GM15510 (cell line): Measurements from ENCODE around the gene KLC3.

Experiments used
- POLR2A ChIP-seq: IDR thresholded peaks from 3 replicates; pipeline ENCODE4 v1.6.1; 2011; ENCODE audit warnings: borderline replicate concordance; ENCODE audit not compliant: insufficient read length; ENCODE audit errors: extremely low read depth

The KLC3 gene

DNA sequence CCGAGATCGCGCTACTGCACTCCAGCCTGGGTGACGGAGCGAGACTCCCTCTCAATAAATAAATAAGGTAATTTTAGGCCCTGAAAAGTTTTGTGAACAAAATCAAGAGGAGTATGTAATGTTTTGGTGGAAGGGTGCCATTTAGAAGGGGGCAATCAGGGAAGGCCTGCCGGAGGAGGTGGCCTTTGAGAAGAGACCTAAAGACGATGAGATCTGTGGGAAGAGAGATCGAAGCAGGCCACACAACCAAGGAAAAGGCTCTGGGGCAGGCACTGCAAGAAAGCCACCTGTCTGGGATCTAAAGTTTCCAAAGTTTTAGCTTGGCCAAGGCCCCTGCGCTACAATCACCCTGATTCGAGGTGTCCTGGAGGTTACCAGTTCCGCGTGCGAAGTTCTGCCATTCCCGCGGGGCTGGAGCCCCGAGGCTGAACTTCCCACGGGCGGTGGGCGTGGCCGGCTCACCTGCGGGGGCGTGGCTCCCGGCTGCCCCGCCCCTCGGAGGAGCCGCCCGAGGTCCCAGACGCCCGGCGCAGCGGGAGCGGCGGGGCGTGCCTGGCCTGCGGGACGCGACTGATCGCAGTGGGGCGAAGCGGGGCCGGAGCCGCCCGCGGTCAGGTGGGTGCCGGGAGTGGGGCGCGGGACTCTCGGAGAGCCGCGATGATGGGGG, at the start of gene KLC3:
Gene KLC3, plus strand, starts transcription at position 519 of the 667 bp plus-strand sequence. CDS start 4,792 bp downstream, outside the sequence.
- TF ChIP-seq POLR2A: no peak

DNA sequence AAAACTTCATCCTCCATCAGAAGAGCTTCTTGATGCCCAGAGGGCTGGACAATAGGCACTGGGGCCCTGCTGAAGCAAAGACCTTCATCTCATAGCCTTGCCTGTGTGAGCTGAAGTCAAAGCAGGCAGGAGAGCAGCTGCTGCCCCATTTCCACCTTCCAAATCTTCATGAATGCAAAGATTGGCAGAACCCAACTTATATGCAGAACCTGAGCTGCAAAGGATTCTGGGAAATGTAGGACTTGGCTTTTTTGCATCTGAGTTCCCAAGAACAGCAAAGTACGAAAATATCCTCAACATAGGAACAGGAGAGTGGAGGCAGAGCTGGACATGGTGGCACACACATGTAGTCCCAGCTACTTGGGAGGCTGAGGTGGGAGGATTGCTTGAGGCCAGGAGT, 48.7 kb upstream of the KLC3 start:
- no peak for TF ChIP-seq POLR2A

DNA sequence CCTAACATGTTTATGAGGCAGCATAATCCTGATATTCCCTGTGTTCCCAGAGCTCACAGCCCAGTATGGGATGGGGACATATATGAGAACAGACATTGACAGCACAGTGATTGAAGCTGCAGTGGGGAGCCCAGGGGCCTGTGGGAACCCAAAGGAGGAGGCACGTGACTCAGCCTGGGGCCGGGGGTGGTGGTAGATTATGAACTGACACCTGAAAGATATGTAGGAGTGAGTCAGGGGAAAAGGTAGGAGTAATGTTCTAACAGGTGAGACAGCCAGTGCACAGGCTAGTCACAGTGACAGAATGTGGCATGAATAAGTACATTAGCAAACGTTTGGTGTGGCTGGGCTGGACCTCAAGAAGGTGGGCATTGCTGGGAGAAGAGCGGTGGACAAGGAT, 46.9 kb upstream of the KLC3 start:
- no peak for TF ChIP-seq POLR2A

DNA sequence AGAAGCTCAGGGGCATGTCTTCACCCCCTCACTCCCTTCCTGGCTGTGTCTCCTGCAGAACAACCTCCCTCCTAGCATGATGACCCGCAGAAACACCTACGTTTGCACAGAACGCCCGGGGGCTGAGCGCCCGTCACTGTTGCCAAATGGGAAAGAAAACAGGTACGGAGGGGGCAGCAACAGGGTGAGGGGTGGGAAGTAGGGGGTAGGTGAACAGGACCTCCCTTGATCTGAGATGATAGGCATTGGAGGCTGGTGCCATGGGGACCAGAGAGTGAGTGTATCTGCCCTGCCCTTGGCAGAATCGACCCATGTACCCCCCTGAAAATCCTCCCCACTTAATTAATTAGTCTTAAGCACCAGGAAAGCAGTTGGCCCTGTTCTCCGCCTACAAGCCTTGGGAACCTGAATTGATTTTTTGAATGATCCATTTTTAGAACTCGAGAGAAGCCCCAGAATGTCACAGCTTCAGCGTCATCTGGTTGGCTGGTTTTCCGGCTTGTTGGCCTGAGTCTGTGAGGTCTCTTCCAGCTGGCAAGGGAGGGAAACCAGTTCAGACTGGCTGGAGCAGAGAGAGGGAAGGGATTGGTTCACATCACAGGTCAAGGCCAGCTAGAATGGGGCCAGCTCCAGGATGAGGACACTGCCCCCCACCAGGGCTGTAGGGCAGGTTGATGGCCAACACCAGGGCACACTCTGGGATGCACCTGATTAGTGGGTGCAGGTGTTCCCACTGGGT, 46.1 kb upstream of the KLC3 start:
- no peak for TF ChIP-seq POLR2A

DNA sequence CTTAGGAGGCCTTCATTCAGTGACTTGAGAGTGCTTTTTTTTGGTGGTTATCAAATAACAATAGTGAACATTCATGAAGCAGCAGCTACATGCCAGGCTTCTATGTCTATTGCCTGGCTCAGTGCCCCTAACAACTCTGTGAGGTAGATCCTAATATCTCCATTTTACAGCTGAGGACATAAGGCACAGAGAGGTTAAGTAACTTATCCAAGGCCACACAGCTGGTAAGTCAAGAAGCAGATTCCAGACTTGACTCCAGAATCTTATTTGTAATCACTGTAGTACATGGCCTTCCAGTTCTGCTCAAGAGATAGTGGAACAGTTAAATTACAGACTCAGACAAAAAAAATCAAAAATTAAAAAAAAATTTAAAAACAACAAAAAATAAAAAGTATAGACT, 44.7 kb upstream of the KLC3 start:
- no peak for TF ChIP-seq POLR2A

DNA sequence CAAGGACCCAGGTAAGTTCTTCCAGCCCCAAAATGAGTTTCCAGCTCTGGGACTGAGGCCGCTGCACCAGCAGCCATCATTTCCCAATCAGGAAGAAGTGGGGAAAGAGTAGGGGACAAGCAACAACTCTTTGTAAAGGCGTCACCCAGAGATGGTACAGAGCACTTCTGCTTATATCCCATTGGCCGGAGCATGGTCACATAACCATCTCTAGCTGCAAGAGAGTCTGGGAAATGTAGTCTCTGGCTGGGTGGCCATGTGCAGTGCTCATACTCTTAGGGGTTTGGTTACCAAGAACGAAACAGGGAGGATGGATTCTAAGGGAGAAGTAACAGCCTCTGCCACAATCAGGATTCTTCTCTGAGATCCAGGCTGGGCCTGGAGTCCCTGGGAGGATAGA, 44.2 kb upstream of the KLC3 start:
- no peak for TF ChIP-seq POLR2A

DNA sequence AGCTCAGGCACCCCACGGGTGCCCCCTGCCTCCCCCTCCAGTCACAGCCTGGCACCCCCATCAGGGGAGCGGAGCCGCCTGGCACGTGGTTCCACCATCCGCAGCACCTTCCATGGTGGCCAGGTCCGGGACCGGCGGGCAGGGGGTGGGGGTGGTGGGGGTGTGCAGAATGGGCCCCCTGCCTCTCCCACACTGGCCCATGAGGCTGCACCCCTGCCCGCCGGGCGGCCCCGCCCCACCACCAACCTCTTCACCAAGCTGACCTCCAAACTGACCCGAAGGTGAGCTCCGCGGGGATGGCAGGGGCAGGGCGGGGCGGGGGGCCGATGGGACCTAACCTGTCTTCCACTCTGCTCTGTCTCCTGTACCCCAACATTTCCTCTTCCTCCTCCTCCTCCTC, 42.9 kb upstream of the KLC3 start:
- TF ChIP-seq POLR2A: no peak

DNA sequence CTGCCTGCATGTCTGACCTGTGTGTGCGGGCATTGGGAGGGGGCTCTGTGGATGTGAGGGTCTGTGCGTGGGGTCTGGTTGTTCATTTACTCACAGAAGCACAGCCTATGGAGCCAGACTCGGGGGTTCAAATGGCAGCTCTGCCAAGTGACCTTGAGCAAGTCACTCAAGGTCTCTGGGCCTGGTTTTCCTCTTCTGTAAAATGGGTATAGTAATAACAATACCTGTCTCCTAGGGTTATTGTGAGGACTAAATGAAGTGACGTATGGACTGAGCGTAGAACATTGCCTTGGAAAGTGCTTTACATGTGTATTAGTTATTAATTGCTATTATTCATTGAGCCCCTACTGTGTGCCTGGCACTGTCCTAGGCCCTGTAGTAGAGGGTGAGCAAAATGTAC, 42.3 kb upstream of the KLC3 start:
- TF ChIP-seq POLR2A: no peak

DNA sequence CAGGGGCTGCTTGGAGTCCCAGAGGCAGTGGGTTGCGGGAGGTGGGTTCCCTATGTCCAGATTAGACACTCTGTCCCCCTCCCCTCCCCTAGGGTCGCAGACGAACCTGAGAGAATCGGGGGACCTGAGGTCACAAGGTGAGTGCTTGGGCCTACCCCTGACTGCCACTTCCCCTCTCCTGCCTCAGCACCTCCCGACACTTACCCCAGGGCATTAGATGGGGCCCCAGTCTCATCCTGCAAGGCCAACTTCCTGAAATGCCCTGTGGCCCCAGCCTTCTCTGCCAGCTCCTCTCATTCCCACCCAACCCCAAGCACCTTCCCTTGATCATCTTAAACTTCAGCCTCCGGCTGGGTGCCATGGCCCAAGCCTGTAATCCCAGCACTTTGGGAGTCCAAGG, 40.8 kb upstream of the KLC3 start:
- TF ChIP-seq POLR2A: no peak

DNA sequence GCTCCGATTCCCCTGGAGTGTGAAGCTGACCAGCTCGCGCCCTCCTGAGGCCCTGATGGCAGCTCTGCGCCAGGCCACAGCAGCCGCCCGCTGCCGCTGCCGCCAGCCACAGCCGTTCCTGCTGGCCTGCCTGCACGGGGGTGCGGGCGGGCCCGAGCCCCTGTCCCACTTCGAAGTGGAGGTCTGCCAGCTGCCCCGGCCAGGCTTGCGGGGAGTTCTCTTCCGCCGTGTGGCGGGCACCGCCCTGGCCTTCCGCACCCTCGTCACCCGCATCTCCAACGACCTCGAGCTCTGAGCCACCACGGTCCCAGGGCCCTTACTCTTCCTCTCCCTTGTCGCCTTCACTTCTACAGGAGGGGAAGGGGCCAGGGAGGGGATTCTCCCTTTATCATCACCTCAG, 38.1 kb upstream of the KLC3 start:
- no peak for TF ChIP-seq POLR2A

DNA sequence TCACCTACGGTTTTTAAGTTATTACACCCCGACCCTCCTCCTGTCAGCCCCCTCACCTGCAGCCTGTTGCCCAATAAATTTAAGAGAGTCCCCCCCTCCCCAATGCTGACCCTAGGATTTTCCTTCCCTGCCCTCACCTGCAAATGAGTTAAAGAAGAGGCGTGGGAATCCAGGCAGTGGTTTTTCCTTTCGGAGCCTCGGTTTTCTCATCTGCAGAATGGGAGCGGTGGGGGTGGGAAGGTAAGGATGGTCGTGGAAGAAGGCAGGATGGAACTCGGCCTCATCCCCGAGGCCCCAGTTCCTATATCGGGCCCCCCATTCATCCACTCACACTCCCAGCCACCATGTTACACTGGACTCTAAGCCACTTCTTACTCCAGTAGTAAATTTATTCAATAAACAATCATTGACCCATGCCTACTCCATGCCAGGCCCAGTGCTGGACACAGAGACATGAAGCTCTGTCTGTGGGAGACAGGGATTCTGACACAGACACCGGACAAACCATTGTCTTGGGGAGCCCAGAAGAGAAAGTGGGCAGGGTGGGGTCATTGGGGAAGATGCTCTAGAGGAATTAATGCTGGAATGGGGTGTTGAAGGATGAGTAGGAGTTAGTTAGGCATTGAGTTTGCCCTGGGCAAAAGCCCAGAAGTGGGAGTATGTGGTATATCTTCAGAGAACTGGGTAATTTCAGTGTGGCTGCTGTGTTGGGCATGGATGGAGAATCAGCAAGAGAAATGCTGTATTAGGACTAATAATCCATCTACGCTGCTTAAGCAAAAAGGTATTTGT, 37.1 kb upstream of the KLC3 start:
- TF ChIP-seq POLR2A: no peak

DNA sequence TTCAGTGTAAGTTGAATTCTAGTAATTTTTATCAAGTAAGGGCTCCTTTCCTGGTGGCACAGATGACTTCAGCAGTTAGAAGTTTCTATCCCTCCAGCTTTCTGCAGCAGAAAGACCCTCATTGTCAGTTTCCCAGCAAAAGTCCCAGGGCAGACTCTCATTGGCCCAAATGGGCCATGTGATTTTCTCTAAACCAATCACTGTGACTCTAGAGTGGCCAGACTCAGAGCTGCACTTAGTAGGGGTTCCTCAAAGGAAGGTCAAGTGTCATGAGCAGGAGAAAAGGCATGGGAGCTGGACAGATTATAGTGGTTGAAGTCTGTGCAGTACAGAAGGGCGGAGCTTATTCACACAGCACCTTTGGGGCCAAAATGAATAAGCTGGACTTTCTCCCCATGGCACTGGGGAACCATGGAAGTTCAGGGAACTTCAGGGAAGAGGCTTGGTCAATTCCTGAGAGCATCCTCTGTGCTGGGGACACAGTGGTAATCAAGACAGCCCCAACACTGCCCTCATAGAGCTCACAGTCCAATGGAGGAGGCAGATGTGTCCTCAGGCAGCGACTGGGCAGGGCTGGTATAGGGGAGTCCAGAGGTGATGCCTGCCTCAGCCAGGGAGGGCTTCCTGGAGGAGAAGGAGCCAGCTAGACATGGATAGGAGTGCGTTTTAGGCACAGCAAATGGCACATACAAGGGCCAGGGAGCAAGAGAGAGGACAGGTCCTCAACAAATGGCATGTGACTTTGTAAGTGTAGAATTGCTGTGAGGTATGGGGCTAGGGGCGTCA, 36.2 kb upstream of the KLC3 start:
- no peak for TF ChIP-seq POLR2A

DNA sequence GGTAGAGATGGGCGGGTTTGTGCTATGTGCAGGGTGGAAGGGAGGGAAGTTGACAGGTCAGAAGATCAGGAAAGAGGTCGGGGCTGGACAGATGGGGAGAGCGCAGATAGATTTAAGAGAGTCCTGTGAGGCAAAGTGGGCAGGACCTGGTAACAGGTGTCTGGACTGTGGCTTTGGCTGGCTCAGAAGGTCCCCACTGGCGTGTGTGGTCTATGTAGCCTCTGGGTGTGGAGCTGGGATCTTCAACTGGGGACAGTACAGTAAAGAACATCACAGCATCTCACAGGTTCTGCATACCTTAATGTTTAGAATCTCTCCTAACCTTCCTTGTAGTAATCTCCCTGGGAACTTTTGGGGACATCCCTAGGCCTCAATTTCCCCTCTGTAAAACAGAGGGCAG, 35.5 kb upstream of the KLC3 start:
- no peak for TF ChIP-seq POLR2A

DNA sequence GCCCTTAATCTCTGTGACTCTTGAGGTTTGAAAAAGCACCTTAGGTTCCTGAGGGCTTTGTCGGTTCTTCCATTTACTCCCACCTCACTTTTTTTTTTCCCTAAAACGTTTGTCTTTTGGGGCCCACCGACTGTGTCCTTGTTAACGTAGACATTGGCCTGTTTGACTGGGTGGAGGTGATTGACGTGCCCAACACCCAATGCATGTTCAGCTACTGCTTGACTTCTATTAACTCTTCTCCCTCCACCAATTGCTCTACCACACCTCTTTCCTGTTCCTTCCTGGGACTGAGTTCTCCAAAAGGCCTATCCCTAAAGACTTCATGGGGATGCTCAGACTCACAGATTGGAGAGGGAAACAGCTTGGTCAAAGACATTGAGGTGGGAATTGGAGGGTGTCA, 35.1 kb upstream of the KLC3 start:
- TF ChIP-seq POLR2A: no peak

DNA sequence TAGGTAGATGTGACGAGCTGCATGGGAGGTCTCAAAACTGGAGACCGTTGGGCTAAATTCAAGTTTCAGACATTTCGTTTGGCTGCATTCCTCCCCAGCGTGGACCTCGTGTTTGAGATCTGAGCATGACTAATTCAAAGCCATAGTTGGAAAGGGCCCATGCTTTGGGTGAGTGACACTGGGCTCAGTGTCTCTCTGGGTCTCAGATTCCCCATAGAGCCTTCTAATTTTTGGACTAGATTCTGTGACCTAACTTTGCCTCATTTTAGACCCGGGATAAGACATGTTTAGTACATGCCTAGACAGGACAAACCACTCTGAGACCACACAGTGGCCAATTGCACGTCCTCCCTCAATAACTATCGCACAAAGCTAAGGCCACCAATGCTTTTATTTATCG, 34.5 kb upstream of the KLC3 start:
- TF ChIP-seq POLR2A: no peak
